Loucy (cell line): ENCODE results near the gene MCM8.

ENCODE experiments used
- EZH2phosphoT487 ChIP-seq: fragments of 200-600 bp; IDR thresholded peaks from 2 replicates; pipeline ENCODE4 v1.6.1; 2018; ENCODE audit warnings: antibody characterized with exemption, mild to moderate bottlenecking, moderate library complexity, borderline replicate concordance
- TF ChIP-seq, protein P1 (sequence below): fragments of 200-600 bp; sonication (generic); conservative IDR thresholded peaks from 2 replicates; pipeline ENCODE4 v1.5.1; 2014; ENCODE audit warnings: mild to moderate bottlenecking, antibody characterized with exemption, low read length

DNA sequence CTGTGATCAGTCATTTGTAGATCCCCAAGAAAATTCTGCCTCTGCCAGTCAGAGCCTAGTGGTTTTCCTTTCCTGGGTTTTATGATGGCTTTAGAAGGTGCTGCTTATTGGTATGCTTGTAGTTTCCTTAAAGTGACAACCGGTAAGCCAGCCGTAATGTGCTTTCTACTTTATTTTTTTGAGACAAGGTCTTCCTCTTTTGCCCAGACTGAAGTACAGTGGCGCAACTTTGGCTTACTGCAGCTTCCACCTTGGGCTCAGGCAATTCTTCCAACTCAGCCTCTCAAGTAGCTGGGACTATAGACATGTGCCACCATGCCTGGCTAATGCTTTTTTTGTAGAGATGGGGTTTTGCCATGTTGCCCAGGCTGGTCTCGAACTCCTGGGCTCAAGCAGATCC is 23.5 kb downstream of the MCM8 start:
- TF ChIP-seq, protein P1, sequence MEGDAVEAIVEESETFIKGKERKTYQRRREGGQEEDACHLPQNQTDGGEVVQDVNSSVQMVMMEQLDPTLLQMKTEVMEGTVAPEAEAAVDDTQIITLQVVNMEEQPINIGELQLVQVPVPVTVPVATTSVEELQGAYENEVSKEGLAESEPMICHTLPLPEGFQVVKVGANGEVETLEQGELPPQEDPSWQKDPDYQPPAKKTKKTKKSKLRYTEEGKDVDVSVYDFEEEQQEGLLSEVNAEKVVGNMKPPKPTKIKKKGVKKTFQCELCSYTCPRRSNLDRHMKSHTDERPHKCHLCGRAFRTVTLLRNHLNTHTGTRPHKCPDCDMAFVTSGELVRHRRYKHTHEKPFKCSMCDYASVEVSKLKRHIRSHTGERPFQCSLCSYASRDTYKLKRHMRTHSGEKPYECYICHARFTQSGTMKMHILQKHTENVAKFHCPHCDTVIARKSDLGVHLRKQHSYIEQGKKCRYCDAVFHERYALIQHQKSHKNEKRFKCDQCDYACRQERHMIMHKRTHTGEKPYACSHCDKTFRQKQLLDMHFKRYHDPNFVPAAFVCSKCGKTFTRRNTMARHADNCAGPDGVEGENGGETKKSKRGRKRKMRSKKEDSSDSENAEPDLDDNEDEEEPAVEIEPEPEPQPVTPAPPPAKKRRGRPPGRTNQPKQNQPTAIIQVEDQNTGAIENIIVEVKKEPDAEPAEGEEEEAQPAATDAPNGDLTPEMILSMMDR: no peak
- no peak for TF ChIP-seq EZH2phosphoT487
